ENCODE results near the gene RPN2. TPM values are rescaled to one million over a fixed set of nuclear protein-coding genes. Genes with fewer than 3 reads are reported as not detected.
A peak's percentile ranks its signal among the peaks of the same experiment; 100 is the strongest.

The RPN2 gene
- total and polyA plus RNA-seq, 10 of the 15 experiments (the other 5 are each of a cell fraction or from before 2014, with no cell fraction given) = 148 to 365 (median 228) TPM

DNA sequence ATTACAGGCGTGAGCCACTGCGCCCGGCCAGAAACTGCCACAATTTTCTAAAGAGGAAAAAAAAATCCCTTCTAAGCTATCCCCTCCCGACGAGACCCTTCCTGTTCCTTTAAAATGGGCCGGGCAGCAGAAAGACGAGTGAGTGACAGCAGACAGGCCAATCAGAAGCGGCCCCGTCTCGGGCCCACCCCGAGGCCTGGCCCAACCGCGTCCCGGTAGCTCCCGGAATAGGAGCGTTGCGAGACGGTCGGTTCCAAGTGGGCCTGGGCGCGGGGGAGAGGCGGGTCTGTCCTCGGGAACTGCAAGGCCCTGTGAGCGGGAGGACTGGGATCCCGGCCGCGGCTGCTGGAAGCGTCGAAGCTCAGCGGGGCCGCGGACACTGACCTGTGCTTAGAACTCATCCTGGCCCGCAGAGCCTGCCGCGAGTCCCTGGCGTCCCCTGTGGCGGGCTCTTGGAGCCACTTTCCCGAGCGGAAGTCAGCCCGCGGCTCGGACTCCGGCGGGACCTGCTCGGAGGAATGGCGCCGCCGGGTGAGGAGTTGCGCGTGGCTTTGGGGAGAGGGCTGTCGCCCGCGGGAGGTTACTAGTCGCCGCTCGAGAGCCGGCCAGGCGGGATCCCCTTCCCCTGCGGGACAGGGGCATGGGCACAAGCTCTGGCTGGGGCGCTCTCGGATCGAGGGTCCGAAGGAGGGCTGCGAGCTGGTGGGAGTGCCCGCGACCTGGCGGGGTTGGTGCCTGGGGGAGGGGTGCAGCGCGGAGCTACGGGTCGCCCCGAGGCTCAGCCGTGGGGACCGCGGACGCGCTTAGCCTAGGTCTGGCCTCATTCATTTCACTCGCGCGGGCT lies at the start of gene RPN2, which contains the start of gene MROH8 (continued):
- TF ChIP-seq, protein P1, sequence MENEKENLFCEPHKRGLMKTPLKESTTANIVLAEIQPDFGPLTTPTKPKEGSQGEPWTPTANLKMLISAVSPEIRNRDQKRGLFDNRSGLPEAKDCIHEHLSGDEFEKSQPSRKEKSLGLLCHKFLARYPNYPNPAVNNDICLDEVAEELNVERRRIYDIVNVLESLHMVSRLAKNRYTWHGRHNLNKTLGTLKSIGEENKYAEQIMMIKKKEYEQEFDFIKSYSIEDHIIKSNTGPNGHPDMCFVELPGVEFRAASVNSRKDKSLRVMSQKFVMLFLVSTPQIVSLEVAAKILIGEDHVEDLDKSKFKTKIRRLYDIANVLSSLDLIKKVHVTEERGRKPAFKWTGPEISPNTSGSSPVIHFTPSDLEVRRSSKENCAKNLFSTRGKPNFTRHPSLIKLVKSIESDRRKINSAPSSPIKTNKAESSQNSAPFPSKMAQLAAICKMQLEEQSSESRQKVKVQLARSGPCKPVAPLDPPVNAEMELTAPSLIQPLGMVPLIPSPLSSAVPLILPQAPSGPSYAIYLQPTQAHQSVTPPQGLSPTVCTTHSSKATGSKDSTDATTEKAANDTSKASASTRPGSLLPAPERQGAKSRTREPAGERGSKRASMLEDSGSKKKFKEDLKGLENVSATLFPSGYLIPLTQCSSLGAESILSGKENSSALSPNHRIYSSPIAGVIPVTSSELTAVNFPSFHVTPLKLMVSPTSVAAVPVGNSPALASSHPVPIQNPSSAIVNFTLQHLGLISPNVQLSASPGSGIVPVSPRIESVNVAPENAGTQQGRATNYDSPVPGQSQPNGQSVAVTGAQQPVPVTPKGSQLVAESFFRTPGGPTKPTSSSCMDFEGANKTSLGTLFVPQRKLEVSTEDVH (IDR thresholded peaks at IDR 0.05; ENCODE audit: low read depth, partially characterized antibody) = no peak
- TF ChIP-seq ATF7 (IDR thresholded peaks at IDR 0.05; ENCODE audit: low read depth) (peak; percentile 100), ZNF384 (IDR thresholded peaks at IDR 0.05; ENCODE audit: borderline replicate concordance, low read depth, low read length) (no peak), NFXL1 (IDR thresholded peaks at IDR 0.05; ENCODE audit: borderline replicate concordance) (no peak), ZBED1 (IDR thresholded peaks at IDR 0.05; ENCODE audit: borderline replicate concordance) (no peak), CHD1 (IDR thresholded peaks at IDR 0.05; ENCODE audit: low read depth, low read length) (peak; percentile 99), IKZF2 (IDR thresholded peaks at IDR 0.05) (peak; percentile 56 to 62; a peak in 3 of 4 replicates), SP1 (IDR thresholded peaks at IDR 0.05; ENCODE audit: low read depth, low read length) (peak; percentile 98), BACH1 (IDR thresholded peaks at IDR 0.05; ENCODE audit: borderline replicate concordance) (peak; percentile 67; the same call in 1 of the 2 replicates), TAF1 (IDR thresholded peaks at IDR 0.05; ENCODE audit: borderline replicate concordance, low read depth, low read length) (peak; percentile 85), POLR2A (IDR thresholded peaks at IDR 0.05; ENCODE audit: low read depth, low read length) (peak; percentile 92), HDAC6 (IDR thresholded peaks at IDR 0.05; ENCODE audit: unreplicated experiment) (peak; percentile 52), RAD51 (IDR thresholded peaks at IDR 0.05) (no peak), JUND (IDR thresholded peaks at IDR 0.05; ENCODE audit: low read depth, low read length) (peak; percentile 99), RUNX3 (IDR thresholded peaks at IDR 0.05; ENCODE audit: low read length) (peak; percentile 74), CREB1 (IDR thresholded peaks at IDR 0.05; ENCODE audit: low read depth) (peak; percentile 81), PAX5 (IDR thresholded peaks at IDR 0.05; ENCODE audit: borderline replicate concordance, low read depth, low read length) (no peak)
- TF ChIP-seq, protein P2, sequence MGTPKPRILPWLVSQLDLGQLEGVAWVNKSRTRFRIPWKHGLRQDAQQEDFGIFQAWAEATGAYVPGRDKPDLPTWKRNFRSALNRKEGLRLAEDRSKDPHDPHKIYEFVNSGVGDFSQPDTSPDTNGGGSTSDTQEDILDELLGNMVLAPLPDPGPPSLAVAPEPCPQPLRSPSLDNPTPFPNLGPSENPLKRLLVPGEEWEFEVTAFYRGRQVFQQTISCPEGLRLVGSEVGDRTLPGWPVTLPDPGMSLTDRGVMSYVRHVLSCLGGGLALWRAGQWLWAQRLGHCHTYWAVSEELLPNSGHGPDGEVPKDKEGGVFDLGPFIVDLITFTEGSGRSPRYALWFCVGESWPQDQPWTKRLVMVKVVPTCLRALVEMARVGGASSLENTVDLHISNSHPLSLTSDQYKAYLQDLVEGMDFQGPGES (IDR thresholded peaks at IDR 0.05) = peak; percentile 84
- TF ChIP-seq, protein P3, sequence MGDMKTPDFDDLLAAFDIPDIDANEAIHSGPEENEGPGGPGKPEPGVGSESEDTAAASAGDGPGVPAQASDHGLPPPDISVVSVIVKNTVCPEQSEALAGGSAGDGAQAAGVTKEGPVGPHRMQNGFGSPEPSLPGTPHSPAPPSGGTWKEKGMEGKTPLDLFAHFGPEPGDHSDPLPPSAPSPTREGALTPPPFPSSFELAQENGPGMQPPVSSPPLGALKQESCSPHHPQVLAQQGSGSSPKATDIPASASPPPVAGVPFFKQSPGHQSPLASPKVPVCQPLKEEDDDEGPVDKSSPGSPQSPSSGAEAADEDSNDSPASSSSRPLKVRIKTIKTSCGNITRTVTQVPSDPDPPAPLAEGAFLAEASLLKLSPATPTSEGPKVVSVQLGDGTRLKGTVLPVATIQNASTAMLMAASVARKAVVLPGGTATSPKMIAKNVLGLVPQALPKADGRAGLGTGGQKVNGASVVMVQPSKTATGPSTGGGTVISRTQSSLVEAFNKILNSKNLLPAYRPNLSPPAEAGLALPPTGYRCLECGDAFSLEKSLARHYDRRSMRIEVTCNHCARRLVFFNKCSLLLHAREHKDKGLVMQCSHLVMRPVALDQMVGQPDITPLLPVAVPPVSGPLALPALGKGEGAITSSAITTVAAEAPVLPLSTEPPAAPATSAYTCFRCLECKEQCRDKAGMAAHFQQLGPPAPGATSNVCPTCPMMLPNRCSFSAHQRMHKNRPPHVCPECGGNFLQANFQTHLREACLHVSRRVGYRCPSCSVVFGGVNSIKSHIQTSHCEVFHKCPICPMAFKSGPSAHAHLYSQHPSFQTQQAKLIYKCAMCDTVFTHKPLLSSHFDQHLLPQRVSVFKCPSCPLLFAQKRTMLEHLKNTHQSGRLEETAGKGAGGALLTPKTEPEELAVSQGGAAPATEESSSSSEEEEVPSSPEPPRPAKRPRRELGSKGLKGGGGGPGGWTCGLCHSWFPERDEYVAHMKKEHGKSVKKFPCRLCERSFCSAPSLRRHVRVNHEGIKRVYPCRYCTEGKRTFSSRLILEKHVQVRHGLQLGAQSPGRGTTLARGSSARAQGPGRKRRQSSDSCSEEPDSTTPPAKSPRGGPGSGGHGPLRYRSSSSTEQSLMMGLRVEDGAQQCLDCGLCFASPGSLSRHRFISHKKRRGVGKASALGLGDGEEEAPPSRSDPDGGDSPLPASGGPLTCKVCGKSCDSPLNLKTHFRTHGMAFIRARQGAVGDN (IDR thresholded peaks at IDR 0.05) = no peak
- TF ChIP-seq, protein P4, sequence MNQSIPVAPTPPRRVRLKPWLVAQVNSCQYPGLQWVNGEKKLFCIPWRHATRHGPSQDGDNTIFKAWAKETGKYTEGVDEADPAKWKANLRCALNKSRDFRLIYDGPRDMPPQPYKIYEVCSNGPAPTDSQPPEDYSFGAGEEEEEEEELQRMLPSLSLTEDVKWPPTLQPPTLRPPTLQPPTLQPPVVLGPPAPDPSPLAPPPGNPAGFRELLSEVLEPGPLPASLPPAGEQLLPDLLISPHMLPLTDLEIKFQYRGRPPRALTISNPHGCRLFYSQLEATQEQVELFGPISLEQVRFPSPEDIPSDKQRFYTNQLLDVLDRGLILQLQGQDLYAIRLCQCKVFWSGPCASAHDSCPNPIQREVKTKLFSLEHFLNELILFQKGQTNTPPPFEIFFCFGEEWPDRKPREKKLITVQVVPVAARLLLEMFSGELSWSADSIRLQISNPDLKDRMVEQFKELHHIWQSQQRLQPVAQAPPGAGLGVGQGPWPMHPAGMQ (IDR thresholded peaks at IDR 0.05; ENCODE audit: borderline replicate concordance) = no peak
- TF ChIP-seq, protein P5, sequence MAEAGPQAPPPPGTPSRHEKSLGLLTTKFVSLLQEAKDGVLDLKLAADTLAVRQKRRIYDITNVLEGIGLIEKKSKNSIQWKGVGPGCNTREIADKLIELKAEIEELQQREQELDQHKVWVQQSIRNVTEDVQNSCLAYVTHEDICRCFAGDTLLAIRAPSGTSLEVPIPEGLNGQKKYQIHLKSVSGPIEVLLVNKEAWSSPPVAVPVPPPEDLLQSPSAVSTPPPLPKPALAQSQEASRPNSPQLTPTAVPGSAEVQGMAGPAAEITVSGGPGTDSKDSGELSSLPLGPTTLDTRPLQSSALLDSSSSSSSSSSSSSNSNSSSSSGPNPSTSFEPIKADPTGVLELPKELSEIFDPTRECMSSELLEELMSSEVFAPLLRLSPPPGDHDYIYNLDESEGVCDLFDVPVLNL (IDR thresholded peaks at IDR 0.05; ENCODE audit: low read depth, low read length) = peak; percentile 59; the same call in 1 of the 2 replicates
